Measurements from ENCODE around the gene ACSS1.

The ACSS1 gene

DNA sequence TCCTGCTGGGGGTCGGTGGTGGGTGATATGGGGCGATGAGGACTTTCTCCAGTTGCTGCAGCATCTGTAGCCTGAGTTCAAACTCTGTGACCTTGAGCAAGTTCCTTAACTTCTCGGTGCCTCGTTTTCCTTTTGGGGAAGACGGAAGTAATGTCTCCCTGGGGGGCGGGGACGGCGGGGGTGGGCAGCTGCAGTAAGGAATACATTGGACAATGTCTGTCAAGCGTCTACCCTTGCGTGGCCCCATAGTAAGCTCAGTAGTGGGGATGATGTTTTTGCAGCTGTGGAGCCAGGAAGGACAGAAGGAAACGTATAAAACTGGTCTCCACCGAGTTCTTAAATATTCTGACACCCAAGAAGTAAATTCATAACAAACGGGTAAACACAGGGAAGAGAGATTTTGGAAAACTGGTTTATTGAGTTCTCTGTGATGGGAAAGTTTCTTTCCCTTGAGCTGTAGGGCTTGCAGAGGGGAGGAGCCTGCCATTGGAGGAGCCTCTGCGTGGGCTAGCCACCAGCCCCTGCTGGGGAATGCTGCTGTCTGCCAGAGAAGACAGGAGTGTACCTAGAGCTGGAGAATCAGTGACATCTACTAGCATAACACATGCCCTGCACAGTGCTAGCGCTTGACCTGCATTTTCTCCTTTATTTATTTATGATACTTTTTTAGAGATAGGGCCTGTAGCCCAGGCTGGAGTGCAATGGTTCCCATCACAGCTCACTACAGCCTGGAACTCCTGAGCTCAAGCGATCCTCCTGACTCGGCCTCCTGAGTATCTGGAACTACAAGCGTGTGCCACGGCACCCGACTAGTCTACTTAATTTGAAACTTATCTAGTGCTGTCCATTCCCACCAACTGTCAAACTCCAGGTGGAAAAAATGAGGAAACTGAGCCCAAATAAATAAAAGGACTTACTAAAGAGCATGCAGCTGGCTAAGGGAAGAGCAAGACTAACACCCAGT lies 1.2 kb upstream of the ACSS1 start:
- no peak for DNase-seq

DNA sequence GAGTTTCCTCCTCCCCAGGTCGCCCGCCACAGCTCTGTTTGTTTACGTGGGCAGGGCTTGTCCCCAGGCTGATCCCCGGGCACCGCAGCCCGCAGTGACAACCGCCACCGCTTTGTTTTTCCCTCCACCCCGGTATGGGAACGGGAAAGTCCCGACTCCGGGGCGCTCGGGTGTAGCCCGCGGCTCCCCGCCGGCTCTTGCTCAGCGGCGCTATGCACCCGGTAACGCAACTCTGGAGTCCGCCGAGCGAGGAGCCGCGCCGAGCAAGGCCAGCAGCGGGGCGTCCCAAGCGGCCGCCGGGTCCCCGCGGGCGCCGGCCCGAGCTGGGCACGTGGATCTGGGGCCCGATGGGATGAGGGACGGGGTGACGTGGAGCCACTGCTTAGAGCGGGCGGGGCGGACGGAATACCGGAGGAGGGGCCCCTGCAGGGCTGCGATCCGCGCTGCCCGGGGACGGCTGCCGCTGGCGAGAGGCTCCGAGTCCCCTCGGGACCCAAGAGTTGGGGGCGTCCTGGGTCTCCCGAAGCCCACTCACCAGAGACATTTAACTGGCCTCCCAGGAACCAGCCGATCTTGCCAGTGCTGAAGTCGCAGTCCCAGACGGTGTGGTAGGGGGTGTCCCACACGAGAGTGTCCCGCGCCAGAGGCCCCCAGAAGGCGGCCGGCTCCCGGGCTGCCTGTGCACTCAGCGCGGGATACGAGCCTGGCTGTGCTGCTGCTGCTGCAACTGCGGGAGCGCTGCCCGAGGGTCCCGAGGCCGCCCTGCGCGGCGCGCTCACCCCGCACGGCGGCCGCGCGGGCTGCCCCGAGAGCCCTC lies 497 bp downstream of the ACSS1 start:
- DNase-seq = peak; percentile 74

DNA sequence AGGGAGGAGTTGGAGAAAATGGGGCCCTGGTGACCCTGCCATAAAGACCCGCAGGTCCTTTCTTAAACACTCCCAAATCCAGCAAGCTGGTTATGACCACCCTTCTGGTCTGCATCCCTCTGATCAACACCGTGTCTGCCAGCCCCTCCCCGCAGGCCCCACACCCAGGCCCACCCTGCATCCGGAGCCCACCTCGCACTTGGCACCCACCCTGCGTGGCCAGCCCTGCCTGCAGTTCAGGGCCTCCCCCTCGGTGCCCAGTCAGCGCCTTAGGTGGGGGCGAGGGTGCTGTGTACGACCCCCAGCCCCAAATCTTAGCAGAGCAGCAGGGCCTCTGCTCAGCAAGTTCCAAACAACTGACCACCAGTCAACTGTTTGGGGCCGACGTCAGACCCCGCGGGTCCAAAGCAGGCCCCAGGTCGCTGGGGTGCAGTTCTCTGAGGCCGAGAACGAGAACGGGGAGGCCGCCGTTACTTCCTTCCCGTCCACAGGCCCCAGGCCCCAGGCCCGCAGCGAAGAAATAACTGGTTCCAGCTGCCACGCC lies 1.2 kb downstream of the ACSS1 start:
- no peak for DNase-seq

DNA sequence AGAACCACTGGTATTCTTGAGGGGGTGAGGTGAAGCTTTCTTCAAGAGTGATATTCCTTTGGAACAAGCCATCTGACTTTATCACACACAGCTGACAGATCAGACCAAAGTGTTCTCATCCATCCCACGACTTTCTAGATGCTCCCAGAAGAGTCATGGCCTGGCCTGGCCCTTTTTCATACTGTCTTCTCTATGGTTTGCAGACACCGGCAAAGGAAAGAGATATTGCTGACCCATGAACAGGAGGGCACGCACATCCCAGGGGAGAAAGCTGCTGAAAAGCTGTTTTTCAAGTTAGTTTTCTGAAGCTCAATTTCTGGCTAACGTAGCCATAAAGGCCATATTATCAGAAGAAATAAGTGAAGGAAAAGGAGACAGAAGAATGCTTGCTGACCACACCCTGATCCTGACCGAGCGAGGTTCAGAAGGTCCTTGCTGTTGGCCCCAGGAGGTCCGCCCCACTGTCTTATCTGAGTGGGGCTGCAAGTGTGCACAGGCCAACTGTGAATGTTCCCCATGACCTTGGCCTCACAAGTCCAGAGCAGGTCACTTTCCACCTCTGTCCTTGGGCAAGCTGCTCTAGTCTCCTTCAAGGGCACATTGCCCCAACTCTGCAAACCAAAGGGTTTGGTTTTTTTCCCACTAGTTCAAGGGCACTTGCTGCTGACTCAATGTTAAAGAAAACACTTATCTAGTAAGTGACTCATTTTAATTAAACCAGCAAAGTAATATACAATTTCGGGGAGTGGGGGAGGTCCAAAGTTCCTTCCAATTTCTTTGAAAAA lies 2.0 kb downstream of the ACSS1 start:
- DNase-seq = no peak

DNA sequence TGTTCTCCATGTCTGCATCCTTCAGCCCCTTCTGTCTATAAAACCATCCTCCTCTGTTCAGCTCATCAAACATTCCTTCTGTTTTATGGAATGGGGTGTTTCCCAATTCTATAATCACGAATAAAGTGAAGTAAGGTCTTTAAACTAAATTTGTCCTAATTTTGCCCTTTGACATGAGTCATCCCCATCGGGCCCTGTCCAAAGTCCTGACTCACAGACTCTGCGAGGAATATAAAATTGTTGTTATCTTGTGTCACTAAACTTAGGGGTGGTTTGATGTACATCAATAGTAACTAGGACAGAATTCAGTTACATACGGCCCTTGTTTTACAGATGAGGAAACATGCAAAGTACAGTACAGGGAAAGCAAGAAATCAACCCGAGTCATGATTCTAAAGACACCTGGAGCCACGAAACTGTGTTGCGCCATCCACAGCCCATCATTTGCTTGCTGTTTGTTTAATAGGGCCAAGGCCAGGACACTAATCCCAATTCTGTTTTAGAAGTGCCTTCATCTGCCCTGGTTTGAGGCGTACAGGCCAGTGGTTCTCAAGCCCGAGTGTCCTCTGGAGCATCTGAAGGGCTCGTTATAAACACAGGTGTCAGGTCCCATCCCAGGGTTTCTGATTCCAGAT lies 2.8 kb downstream of the ACSS1 start:
- DNase-seq = peak; percentile 35

DNA sequence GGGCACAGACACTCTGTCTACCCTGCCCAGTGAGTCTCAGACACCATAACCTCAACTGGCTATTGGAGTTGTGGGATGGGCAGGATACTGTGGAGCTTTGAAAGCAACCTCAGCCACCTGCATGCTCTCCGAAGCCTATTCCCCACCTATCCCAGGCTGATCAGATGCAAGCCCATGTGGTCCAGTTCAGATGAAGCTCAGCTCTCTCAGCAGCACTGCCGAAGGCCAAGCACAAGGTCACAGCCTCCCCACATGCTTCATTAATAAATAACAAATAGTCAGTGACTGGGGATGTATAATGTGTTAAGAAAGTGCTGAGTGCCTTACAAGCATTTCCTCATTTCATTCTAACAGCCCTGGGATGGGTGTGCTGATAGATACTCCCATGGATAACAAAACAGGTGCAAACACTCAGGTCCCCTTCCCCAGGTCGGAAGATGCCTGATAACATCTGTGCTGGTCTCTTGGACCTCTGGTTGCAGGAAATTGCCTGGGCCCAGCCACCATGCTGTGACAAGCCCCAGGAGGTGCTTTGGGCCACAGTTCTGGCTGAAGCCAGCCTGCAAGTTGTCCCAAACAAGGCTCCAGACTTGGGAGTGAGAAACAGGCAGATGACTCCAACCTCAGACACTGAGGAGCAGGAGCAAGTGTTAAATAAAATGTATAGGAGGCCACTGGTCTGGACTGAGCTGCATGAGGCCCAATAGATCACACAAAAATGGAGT lies 3.7 kb downstream of the ACSS1 start:
- DNase-seq = no peak

DNA sequence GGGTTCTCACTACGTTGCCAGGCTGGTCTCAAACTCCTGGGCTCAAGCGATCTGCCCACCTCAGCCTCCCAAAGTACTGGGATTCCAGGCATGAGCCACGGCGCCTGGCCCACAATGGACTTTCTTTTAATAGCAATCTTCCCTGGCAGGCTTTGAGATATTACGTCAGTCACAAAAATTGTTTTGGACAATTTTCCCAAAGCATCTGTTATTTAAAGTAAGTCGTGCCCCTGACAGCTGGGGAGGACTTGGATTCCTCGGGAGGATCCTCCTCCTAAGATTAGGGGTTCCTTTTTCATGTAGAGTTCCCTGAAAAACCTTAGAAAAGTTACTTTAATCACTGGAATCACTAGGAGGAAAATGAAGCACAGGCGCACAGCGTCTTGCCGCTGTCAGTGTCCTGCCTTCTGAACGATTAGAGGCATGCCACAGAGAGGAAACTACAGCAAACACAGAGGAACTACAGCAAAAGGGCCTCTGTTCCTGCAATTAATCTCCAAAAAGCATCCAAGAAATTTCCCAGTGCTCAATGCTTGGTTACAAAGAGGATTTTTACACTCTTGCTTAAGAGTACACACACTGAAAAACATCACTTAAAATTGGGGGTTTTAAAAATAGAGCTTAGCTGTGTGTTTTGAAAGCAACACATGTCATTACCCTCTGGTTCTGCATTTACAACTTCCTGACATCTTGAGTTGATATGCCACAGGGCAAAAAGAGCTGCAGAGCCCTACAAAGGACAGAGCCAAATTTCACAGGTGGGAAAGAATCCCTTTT lies 4.5 kb downstream of the ACSS1 start:
- DNase-seq = no peak

DNA sequence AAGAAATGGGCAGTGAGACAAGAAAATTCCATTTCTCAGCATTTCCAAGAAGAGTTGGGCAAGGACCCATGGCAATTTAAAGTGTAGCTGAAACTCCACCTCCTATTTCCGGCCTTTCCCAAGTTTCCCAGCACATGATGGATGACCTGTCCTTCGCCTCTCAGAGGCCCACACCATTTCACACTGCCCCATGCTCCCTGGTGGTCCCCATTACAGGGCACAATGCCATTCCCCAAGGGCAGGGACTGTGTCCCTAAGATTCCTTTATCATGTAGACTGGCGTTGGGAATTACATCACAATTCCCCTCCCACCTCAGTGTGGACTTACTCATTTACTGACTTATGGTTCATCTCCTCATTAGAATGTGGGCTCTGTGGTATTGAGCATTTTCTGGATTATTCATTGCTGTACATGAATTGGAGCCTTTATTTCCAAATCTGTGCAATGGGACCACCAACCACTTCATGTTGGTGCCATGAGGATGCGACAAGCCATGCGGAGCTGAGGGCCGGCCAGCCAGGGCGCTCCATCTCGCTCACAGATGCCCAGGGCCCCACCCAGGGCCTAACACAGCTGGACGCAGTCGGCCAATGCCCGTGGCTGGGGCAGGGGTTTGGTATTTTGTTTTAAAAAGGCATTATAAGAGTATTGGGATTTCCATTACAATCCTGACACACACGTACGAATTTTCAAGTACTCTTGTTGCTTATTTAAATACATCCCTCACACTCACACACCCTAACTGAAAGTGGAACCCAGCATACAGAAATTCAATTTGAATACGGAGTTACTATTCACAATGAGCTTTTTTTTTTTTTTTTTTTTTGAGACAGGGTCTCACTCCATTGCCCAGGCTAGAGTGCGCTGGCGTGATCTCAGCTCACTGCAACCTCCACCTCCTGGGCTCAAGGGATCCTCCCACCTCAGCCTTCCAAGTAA lies 5.4 kb downstream of the ACSS1 start:
- no peak for DNase-seq

DNA sequence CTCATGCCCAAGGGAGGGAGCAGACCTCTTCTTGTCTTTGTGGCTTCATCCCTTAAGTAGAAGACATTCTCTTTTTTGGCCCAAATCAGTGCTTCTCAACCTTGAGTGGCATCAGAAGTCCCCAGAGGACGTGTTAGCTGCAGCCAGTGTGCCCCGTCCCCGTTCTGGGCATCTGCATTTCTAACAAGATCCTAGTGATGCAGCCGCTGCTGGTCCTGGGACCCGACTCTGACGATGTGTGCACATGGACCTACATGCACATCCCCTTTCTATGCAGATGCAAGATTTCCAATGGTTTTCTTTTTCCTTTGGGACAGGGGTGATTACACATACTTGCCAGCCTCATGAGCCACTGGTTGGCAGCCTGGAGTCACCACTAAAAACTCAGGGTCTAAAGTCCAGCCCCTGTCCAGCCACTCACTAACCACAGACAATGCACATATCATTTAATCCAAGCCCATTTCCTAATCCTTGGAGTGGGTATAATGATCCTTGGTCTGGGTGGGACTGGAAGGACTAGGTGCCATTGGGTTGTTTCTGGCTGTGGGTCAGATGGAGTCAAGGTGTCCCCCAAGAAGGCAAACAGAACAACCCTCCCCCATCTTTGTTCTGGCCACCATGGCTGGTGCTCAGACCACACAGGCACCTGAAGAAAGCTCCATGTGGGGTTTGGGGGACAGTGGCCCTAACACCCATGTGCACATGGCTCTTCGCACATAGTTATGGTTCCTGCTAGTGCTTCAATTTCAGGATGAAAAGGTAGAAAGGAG lies 6.4 kb downstream of the ACSS1 start:
- DNase-seq = no peak

DNA sequence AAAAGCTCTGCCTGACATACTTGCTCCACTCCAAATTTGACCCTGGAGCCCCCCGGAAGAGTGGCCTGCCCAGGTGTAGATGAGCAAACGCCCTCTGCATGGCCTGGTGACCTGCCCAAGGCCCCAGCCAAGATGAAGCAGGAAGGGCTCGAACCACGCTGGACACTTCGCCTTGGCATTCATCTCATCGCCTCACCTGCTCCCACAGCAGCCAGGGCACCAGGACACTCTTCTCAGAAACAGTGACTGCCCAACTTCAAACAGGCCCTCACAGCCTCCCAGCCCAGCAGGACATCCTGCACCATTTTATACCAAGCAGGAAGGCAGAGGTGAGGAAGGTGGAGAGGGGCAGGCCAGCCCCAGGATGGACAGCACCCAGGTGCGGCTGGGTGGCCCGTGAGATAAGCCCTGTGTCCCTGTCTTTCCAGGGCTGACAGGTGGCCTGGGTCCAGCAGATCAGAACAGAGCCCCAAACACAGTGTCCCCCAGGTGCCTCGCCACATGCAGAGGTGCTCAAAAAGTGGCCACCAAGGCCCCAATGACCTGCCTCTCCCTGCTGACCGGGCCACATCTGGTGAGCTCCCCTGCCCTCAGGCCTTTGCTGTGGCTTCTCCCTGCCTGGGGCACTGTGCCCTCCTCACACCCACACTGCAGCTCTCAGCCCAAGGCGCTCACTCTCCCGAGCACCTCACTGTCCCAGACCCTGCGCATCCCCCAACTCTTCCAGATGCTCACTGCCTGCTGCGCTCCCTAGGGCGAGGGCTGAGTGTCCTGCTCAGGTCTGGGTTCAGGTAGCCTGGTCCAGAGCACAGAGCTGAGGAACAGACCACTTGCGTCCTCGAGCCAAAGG lies 7.2 kb downstream of the ACSS1 start:
- DNase-seq = no peak

DNA sequence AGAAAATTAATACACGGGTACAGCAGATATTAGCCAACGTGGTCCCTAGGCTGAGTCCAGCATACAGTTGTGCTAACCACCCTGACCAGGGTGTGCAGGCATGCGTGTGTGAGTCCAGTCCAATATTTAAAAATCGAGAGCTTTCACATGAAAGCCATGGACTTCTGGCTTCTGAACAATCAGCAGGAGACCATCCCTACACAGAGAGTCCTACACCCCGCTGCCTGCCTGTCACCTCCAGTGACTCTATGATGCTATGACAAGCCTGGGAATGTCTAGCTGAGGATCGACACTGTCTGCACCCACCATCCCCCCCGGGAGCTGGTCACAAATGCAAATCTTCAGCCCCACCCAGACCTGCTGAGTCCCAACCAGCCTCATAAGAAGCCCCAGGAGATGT lies 7.9 kb downstream of the ACSS1 start:
- no peak for DNase-seq

DNA sequence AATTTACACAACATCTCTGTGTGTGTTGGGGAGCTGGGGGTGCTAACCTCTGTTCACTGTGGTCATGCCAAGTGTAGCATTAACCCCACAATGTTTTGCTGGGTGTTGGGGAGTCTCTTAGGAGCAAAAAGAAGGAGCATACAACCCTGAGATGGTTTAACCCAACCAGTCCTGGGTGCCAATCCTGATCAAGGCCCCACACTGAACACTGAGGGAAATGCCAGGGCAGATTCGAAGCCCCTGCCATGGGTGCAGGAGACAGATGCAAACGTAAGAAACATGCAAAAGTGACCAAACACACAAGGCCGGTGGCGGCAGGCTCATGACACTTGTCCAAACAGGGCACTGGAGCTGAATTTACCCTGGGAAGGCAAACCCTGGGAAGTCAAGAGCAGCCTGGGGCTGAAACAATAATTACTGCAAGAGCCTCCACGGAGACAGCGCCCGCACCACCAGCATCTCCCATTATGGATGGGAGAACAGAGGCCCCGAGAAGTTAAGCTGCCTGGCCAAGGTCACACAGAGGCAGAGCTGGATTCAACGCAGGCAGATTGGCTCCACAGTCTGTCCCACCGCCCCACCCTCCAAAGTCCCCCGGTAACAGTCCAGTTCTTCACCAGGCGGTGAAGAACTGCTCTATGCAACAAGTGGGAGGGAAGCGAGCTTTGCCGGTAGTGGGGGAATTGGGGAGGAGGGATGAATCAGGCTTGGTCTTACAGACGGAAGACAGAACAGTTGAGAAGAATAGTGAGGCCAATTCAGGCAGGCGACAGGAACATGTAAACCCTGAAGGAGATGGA lies 8.5 kb downstream of the ACSS1 start:
- no peak for DNase-seq

DNA sequence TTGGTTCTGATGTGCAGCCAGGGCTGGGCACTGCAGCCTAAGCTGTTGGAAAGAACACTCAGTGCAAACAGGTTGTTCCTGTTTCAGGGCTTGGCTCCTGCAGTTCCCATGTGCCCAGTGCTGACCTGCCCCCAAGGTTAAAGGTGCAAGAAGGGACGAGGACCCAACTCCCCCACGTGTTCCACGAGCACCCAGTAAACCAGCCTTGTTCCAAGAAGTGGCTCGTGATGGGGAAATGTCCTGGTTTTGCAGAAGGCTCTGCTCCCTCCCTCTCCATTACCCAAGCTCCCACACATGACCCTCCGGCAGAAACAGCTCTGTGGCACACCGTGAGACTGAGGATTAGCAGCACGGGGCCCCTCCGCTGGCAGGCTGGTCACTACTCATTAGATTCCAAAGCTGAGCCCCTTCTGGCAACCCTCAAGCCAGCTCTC lies 9.4 kb downstream of the ACSS1 start:
- DNase-seq = no peak

DNA sequence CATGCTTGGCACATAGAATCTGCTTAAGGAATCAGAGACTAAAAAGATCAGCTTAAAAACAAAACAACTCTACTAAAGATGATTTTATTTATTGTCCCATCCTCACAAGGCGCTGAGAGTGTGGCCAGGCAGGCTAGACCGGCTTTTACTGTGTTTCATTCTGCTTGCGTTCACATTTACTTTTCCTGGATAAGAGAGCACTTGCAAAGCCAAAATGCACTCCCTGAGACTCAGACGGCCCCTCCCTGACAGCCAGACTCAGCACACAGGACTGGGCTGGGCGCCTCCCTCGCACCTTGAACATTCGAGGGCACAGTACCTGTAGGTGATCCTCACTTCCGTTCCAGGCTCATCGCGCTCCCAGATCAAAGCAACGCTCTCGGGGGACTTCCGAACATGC lies 10.2 kb downstream of the ACSS1 start:
- no peak for DNase-seq

DNA sequence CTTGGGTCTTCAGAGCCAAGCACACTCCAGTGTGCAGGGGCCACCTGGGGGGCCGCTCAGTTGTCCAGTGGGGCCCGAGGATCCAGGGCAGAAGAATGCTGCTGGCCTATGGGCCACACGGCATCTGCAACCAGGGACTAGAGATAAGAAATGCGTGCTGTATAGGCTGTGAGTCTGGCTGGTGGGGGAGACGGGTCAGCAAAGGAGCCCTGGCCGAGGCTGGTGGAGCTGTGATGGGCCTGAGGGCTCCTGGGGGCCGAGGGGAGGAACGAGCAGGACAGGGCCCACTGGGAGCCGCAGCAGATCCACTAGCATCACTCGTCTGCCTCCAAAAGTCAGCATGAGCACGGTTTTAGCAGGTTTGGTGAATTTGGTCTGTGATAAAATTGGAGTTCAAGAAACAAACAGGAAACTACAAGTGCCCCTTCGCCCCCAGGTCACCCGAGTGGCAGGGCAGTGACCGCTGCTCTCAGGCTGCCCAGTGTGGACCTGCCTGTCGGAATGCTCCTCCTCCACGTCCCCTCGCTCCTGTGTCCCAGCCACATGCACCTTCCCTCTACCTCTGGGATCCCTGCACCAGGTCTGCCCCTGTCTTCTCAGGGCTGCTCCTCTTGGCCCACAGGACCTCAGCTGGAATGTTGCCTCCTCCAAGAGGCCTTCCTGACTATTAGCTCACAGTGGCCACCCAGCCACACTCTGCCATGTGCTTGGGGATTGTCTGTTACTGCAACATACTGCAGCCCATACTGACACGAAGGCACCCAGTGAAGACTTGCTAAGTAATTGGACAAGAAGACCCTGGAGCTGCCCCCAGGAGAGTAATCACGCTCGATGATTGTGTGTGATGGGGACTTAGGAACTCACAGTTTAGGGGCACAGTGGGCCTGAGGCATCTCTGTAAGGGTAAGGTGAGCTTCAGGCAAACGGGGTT lies 10.9 kb downstream of the ACSS1 start:
- no peak for DNase-seq

DNA sequence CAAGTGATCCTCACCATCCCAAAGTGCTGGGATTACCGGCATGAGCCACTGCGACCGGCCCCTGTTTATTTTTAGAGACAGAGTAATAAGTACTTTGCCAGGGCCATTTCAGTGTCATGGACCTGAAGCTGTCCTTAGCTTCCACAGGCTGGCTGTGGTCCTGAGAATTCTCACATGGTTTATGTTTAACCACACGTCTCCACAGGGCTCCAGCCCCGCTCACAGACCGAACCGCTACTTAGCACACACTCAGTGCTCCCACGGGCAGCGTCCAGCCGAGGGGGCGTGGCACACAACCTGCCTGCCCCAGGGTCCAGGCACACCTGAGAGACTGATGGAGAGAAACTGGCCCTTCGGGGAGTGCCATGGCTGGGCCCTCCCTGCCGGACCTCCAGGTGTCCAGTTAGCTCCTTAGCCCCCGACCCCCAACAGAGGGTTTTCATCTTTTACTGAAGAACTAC lies 11.7 kb downstream of the ACSS1 start:
- no peak for DNase-seq

Measured in NCI-H526 treated with DMSO at 0.1 percent for 48 hours (cell line).